ENCODE results near the gene SKI.
A peak's percentile ranks its signal among the peaks of the same experiment; 100 is the strongest.
"Not testable (repeated sequence)": the region's sequence is repeated elsewhere in the genome, so short reads cannot be mapped to it uniquely, and the experiment has no call there.

Gene SKI

GRCh38 chr1:2313651-2314261 lies 85.6 kb downstream of the SKI start:
- DNase-seq, result peak; percentile 66

- DNase-seq, result peak; percentile 68
Observed at GRCh38 chr1:2314273-2314802, 86.2 kb downstream of the SKI start.

- peak; percentile 84 for DNase-seq
Observed at GRCh38 chr1:2314803-2315673, 86.9 kb downstream of the SKI start.

- DNase-seq, result peak; percentile 76
Observed at GRCh38 chr1:2315674-2316450, 87.7 kb downstream of the SKI start.

DNA sequence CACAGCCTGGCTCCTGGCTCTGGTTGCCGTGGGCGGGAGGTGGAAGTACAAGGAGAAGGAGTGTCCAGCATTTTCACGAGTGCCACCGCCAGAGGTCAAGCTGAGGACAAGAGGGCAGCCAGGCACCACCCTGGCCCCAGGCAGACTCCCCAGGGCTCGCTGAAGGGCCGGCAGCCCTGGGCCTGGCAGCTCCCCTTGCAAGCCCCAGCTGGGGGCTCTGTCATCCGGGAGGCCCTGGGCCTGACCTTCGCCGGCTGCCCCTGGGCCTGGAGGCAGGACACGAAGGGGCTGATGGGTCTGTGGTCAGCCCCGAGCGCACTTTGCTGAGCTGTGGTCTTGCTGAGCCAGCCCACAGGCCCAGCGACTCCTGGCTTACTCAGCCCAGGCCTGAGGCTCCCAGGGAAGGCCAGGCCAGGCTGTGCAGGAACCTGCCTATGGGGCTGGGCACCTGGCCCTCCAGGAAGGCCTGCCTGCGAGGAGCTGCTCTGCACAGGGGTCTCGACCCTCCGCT lies 88.4 kb downstream of the SKI start:
- no peak for DNase-seq

GRCh38 chr1:2317230-2318065 lies 89.3 kb downstream of the SKI start:
- no peak for DNase-seq

DNA sequence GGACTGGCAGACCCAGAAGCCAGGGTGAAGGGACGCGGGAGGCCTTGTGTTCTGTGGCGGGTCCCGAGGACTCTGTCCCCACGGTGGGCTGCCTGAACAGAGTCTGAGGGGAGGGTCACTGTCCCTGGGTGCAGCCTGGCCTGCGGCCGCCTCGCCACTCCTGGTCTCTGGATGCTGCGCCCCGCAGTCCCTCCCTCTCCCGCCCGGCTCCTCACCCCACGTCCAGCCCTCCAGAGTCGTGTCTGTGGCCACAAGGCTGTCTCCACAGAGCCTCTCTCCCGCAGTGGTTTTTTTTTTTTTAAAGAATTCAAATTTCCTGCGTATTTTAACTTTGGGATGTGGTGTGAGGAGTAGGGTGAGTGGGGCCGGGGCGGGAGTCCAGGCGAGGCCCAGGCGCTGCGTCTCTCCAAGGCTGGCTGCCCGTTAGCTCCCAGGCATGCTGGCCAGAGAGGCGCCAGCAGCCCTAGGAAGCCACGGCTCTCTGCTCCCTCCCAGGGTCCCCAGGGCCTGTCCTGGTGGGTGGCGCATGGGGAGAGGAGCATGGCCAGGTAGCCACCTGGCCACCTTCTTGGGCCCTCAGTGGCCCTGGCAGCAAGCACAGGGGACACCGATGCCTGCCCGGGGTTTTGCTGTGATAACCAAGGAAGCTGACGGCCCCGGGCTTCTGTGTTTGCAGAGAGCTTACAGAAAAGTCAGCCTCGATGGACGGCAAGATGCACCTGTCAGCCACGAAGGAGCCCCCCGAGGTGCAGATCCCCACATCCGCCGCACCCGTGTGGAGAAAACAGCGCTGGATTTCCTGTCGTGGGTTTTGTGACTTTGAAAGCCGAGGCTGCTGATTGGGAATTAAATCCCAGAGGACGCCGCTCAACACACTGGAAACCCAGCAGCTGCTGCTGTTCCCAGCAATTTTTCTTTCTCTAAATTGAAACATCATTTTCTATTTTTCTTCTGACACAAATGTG lies 90.5 kb downstream of the SKI start:
- no peak for DNase-seq

- no peak for DNase-seq
Observed at GRCh38 chr1:2319291-2319690, 91.2 kb downstream of the SKI start.

DNA sequence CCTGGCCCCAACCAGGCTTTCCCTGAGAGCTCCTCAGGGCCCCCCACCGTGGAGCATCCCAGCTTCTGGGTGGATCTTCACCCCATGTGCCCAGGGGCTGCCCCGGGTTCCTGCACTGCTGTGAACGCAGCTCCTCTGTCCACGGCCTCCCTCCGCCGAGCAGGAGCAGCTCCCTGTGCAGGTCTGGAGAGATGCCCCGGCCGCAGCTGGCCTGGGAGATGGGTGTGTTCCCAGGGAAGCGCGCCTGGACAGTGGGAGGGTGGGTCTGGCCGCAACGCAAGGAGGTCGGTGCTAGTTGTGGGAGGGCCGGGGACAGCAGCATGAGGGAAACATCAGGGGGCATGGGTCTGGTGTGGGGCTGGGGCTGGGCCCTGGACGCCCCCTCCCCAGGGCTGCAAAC lies 91.9 kb downstream of the SKI start:
- no peak for DNase-seq

- DNase-seq, result no peak
Observed at GRCh38 chr1:2320760-2321667, 92.9 kb downstream of the SKI start.

DNA sequence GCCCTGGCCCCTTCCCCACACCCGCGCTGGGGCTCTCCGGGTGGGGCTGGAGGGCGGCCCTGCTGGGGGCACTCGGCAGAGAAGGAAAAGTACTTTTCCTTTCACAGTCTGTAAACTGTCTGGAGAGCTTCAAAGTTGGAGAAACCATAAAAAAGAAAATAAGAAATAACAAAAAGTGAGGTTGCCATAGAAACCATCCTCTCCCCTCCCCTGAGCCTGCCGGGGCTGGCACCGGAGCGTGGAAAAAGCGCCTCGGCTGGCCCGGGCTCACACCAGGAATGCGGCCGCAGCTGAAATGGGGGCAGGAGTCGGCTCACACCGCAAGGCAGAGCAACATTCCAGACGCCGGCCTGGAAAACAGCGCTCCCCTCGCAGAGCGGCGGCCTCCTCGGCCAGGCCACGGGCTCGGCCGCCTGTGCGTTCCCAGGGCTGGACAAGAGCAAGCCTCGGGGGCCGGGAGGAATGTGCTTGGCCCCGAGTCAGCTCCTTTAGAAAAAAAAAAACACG lies 94.0 kb downstream of the SKI start:
- no peak for DNase-seq

- no peak for DNase-seq
Observed at GRCh38 chr1:2322581-2323211, 94.6 kb downstream of the SKI start.

- DNase-seq, result no peak
Observed at GRCh38 chr1:2323451-2323974, 95.4 kb downstream of the SKI start.

- no peak for DNase-seq
Observed at GRCh38 chr1:2324553-2325366, 96.6 kb downstream of the SKI start.

- no peak for DNase-seq
Observed at GRCh38 chr1:2326524-2326923, 98.4 kb downstream of the SKI start.

GRCh38 chr1:2327162-2327561 lies 99.0 kb downstream of the SKI start:
- DNase-seq, result not testable (repeated sequence)

DNA sequence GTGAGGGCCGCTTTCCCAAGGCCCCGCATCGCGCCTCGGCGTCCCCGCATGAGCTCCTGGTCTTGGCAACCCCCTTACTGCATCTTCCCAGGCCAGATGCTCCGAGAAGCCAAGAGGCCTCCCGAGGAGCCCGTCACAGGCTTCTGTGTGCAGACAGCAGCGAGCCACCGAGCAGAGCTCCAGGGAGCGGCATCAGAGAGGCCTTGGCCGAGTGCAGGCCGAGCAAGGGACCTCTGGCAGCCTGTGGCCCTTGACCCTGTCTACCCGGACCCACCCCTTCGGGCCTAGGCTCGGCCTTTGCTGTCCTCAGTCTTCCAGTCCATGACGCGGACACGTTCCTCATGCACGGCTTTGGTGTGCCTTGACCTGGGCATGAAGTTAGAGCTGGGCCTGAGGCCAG lies 99.7 kb downstream of the SKI start:
- no peak for DNase-seq

All from activated CD8-positive, alpha-beta memory T cell treated with anti-CD3 and anti-CD28 coated beads for 24 hours (primary cell).